GM18520 (cell line): Measurements from ENCODE around the gene TRANK1.
"Not testable (repeated sequence)": the region's sequence is repeated elsewhere in the genome, so short reads cannot be mapped to it uniquely, and the experiment has no call there.

Experiments used
- ATAC-seq: cut with Tn5 transposase; IDR thresholded peaks from one replicate; pipeline ENCODE4 v1.9.1; 2021; ENCODE audit not compliant: unreplicated experiment

The TRANK1 gene

DNA sequence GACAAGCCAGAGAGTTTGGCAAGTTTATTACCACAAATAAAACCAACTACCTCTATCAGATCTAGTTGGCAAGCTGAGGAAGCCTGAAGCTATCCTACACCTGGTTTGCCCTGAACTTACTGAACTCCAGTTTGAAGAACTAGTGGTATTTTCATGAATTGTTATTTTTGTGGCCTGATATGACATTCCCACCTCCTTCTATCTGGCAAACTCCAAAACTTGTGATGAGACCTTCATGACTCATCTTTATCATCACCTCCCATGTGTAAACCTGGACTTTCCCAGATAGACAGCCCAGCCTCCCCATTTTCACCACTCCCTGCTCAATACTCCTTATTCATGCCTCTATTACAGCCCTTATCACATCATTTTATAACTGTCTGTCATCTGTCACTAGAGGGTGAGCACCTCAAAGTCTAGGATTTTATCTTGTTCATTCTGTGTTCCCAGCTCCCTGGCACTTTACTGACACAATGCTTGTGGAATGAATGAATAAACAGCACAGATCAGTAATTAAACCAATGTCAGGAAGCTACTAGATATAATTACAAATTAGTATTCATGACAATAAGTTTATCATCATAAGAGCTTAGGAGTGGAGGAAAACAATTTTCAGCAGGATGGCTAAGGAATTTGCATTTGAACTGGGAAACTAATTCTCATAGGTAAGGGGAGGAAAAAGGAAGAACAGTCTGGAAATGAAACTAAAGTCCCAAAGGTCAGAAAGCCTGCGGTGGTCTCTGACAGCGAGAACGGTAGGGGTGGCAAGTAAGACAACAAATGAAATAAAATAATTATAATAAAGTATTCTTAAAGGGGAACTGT, 13.2 kb upstream of the TRANK1 start:
- no peak for ATAC-seq

DNA sequence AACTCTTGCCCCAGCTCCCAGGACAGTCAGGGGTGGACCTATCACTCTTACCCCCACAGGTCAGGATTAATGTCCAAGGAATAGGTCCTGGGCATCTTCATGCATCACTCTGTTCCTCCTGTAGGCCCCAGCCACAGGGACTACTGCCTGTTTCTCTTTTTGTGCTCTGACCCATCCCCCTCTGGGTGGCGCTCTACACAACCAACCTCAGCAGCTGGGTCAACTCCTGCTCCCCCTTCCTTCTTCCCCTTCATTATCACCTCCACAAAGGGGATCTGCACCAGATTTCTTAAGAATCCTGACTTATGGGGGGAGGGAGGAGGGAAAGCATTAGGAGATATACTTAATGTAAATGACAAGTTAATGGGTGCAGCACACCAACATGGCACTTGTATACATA, 12.2 kb upstream of the TRANK1 start:
- no peak for ATAC-seq

DNA sequence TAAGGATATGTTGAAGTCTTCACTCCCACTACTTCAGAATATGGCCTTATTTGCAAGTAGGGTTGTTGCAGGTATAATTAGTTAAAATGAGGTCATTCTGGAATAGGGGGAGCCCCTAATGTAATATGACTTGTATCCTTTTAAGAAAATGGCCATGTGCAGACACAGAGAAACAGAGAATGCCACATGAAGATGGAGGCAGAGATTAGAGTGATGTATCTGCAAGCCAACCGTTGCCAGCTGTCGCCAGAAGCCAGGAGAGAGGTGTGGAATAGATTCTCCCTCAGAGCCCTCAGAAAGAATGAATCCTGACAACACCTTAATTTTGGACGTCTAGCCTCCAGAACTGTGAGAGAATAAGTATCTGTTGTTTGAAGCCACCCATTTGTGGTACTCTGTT, 11.3 kb upstream of the TRANK1 start:
- ATAC-seq, result no peak

DNA sequence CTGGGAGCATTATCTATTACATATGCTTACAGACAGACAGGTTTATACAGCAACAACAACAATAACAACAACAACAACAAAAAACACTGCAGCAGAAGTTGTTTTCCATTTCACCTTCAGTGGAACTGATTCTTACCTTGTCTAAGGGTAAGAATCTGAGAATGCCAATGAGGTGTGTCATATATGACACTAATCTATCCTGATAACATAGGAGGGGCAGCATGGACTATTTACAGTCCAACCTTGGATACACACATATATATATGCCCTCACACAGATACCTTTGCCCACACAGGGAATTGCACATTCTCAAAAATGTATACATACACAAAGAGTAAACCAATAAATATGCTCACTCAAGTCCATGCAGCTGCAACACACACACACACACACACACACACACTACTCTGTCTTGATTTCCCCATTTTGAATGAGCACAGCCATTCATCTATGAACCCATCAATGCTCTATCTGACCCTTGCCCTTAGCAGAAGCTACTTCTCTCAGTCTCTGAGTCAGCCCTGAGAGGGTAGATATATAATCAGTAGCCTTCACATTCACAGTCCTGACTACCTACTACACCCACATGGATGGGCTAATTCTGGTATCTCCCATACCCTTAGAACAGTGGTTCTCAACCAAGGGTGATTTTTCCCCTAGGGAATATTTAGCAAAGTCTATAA, 9.7 kb upstream of the TRANK1 start:
- ATAC-seq, result no peak

DNA sequence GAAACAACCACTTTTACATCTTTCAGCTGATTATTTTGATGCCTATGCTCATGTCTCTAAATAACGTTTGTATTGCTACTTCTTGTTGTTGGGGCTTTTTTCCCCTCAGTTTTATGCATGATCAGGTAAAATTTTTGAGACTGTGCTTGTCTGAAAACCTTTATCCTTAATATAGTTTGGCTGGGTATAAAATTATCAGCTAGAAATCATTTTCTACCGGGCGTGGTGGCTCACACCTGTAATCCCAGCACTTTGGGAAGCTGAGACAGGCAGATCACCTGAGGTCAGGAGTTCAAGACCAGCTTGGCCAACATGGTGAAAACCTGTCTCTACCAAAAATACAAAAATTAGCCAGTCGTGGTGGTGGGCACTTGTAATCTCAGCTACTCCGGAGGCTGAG, 3.0 kb upstream of the TRANK1 start:
- not testable (repeated sequence) for ATAC-seq

DNA sequence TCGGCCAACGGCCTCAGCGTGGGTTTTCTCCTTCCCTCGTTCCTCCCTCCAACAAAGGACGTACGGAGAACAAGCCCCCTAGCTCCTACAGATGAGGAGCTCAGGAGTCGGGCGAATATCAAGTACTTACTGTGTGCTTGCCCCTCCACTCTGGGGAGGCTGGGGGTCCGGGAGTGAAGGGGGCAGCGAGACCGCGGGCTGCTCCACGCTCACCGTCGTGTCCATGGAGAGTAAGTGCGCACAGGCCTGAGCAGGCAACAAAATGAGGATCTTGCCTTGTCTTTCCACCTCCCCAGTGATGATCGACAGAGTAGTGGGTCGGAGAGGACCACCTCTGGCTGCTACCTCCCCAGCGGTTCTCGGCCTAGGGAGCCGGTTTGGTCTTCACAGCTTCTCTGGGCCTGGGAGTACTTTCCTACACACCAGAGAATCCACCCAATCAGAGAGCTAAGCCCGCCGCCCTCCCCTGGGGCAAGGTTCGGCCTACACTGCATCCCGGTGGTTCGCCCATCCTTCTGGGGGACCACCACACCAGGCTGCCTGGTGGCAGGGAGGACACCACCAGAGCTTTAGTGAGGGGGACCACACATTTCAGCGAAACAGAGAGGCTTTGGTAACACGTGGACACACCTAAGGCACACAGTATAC, 603 bp upstream of the TRANK1 start:
- ATAC-seq, result no peak

DNA sequence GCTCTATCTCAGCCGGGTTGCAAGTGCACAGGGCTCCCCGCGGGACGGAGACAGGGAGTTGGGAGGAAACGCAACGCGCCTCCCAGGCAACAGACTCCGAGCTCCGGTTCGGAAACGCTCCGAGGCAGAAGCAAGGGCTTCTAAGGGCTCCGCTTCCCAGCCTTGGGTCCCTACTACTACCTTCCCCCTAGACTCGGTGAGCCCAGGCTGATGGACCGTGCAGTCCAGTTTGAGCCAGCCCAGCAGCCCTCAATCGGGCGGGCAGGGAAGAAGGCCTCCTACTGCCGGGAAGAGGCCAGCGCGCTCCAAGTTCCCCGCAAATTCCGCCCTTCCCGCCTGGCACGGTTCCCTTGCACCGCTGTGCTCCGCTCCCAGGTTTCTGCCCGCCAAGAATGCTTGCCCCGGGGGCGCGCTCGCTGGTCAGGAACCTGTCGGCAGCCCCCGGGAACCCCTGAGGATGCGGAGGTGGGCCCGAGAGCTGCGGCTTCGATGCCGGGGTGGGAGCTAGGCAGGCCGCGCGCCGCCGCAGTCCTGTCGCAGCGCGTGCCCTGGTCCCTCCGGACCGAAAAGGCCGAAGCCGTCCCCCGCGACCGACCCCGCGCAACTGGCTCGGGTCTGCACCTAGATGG, 728 bp downstream of the TRANK1 start:
- peak; percentile 22 for ATAC-seq

DNA sequence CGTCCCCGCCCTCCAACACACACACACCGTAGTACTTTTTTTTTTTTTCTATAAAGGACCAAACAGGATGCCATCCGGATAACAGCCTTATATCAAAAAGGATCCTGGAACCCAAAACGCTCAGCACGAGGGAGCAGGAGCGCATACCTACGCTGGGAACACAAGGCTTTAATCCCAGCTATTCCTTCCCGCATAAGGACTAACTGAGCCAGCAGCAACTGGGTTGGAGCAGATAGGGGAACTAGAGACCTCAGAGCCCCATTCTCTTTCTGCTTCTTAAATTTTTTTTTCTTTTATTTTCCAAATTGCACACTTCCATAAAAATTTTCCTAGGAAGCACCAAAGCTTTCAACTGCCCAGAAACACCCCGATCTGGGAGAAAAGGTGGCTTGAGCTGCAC, 1.3 kb downstream of the TRANK1 start:
- no peak for ATAC-seq

DNA sequence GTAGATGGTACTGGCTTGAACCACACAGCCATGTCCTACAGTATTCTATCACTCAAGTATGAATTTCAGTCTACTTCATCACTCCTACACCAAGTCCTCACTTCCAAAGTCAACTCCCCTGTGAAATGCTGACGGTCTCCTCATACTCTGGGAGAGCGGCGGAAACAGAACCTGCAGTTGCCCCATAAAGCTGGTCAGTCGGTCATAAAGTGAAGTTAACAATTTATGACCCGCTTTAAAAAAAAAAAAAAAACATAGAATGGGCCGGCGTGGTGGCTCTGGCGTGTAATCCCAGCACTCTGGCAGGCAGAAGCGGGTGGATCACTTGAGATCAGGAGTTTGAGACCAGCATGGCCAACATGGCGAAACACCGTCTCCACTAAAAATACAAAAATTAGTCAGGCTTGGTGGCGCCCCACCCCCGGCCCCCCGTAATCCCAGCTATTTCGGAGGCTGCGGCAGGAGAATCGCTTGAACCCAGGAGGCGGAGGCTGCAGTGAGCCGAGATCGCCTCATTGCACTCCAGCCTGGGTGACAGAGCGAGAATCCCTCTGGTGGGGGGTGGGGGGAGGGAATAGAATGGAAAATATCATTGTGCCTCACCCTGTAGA, 2.1 kb downstream of the TRANK1 start:
- ATAC-seq, result no peak

DNA sequence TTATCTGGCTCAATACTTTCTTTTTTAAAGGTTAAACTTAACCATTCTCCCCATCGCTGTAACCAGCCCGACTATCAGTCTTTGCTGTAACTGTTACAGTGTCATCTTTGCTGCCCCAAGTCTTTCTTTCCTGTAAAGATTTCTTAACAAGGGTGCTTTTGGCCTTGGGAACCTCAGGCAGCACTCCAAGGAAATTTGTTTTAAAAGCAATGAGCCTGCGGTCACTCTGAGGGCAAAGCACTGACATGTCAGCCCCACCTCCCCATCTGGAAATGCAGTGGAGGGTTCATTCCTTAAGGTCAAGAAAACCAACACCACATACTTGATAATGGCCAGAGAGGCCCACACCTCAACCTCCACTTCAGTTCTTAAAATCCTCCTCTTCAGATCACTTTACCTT, 3.2 kb downstream of the TRANK1 start:
- ATAC-seq, result no peak

DNA sequence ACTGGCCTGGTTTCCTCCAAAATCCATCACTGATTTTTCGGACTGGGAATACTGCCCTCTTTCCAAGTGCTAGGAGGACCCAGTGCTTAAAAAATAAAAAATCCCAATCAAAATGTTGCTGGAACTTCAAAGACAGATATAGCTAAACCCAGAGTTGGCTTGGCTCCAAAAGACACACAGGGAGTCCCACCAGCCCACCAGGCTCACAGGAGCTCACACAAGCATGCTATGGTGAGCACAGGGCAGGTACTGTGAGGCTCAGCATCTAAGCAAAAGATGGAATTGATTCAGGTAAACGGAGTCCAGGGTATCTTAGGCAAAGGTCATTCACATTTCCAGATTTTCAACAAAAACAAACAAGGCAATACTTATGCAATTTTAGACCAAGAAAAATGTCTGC, 3.7 kb downstream of the TRANK1 start:
- ATAC-seq, result no peak

DNA sequence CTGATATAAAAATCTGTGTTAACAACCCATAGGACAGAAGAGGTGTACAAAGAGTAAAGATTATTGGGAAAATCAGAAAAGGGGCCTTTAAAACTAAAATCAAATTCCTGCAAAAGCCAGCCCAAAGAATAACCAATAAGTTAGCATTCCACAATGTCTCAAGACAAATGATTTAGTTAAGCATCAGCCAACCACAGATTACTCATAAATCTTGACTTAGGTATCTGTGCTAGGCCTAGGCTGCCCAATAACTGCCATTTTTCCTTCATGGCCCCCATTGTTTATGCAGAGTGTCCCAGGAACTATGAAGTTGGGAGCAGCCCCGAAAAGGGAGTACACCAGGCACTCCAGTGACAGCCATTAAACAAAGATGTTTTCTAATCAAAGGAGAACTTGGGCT, 7.4 kb downstream of the TRANK1 start:
- ATAC-seq, result no peak

DNA sequence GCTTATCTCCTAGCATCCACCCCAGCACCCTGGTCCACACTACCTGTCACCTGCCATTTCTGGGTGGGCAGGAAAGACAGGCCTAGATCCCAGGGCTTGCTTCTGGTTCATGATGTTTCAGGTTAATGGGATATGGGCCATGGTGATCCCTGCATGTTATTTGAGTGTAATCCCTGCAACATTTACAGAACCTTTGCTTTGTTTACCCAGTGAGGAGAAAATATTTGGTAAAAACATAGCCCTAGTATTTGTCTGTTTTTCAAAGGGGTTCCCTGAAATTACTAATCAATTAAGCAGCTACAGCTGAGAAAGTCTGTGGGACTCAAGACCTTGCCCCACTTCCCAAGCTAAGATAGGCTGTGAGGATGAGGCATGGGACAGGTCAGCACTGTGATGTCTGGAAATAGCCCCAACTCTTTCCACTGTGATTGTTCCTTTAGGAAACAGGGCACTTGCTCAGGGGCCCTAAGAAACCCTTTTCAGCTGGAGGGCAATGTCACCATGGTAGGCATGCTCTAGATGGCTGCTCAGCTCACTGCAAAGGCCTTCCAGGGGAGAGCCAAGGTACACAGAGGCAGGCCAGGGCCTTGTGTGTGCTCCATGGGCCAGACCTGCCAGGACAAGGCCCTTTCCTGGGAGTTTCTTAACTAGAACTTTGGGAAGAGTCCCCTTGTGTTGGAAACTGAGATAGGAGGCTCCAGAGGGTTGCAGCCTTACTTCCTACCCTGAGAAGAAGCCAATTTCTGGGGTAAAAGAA, 11.1 kb downstream of the TRANK1 start:
- no peak for ATAC-seq

DNA sequence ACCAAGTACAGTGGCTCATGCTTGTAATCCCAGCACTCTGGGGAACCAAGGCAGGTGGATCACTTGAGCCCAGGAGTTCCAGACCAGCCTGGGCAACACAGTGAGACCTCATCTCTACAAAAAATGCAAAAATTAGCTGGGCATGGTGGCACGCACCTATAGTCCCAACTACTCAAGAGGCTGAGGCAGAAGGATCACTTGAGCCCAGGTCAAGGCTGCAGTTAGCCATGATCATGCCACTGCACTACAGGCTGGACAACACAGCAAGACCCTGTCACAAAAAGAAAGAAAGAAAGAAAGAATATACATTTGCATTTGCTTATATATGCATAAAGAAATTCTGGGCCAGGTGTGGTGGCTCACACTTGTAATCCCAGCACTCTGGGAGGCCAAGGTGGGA, 13.4 kb downstream of the TRANK1 start:
- not testable (repeated sequence) for ATAC-seq

DNA sequence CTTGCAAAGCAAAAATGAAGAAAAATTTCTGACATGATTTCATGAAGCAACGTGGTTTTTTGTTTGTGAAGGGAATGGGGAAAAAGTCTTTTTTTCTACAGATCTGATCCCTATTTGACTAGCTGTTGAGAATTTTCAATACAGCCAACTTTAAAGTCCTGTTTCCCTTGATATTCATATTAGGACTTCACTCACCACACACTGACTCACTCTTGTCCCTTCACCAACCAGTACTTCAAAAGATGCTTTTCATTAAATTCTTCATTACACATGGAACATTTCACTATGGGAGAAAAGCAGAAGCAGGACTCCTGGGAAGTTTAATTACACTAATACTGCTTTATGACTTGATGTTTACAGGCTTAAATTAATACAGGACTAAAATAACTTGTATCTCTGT, 16.6 kb downstream of the TRANK1 start:
- no peak for ATAC-seq

DNA sequence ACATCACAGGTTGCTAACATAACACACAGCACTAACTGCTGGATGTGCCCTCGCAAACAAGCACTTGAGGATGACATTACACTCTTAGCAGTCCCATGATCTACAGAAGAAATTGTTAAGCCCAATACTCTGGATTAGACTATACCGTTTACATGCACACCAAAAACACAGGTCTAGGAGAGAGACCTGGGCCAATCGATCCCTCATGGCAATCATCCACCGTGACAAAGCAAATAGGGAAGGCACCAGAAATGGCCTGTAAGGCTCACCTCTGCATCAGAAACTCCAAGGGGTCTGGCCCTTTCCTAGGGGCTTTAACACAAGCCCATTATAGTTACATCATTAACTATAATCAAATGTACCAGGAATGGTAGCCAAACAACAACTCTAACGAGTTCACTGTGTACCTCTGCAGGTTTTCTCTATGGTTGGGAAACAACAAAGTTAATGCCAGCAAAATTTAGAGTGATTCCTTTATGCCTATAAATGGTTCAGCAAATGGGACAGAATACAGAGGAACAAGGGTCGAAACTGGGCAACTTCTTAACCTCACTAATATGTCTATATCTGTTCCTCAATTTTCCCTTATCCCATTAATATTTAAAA, 18.5 kb downstream of the TRANK1 start:
- ATAC-seq, result no peak

DNA sequence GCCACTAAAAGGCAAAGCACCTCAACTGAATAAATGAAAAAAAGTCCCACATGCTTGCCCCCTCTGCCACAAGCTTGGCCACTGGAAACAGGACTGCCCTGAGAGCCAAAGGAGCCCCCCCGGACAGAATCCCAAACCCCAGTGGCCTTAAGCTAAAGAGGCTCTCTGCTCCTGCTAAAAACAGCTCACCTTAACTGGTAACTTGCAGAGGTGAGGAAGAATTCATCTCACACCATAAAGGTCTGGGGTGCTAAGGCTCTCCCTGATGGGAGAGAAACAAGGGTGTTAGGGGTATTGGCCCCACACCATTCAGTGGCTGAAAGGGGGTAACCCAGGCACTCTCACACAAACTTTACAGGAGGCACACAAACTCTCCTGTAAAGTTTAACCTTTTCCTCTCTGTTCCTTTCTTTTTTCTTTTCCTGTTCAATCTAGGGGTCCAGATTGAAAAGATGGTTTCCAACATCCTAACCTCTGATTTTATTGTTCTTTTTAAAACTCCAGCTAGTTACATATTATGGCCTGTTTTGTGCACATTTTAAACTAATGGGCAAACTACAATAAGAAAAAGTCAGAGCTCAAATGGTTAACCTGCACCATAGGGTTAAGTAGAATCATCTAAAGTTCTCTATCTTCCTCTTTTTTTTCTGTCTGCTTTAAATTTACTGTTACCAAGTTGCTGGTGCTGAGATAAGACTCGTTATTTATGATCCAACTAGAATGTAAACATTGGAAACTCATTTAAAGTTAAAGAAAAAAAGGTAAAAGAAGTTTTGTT, 19.9 kb downstream of the TRANK1 start:
- ATAC-seq, result no peak

DNA sequence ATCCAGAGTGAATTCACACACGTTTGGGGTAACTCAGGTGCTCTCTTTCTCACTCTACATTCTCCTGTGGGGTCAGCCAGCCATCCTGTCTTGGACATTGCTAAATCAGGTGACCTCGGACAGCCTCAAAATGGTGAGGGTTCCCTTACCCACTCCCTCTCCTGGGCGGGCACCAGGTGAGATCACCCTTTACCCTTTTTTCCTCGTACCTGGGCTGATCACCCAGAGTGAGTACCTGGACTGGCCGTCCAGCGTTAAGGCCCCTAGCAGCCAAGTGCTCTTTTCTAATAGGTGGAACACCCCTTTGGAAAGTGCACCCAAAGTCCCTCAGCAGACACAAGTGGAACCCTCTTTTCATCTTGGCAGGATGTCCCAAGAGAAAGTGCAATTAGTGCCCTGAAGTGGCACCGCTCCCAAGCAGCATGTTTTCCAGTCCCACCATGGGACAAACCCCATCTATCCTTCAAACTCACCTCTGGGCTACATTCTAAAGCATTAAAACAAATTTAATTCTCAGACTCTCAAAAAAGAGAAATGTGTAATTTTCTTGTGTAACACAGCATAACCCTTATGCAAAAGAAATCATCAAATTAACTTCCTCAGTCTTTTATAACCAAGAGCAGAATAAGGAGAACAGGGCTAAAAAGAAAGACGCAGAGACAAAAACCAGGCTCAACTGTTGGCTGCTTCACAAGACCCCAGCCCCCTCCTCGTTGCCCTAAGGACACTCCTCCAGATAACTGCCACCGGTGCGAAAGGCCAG, 20.7 kb downstream of the TRANK1 start:
- ATAC-seq, result no peak

DNA sequence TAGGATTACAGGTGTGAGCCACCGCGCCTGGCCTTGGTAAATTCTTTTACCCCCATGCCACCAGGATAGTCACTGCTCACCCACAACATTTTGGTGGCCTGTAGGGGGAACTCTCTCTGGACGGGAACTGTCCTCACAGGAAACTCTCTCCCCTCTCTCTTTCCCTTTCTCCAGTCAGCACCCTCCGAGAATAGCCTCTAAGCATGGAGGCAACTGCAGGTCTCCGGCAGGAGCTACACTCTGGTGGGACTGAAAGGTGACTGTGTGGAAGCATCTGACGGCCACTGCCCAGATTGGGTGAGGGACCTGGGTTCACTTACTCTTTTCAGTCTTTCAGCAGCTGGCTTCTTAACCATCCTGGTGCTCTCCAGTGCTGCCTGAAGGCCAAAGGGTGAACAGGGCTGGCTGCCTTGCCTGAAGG, 21.3 kb downstream of the TRANK1 start:
- ATAC-seq, result no peak
